Nephron progenitor cell (in vitro differentiated cells): ENCODE data around the gene EPHB4.
"Not testable (repeated sequence)": the region's sequence is repeated elsewhere in the genome, so short reads cannot be mapped to it uniquely, and the experiment has no call there.

Experiments
- DNase-seq: peaks from one replicate; pipeline ENCODE4 v3.0.0; 2021
- H3K27ac Mint-ChIP-seq: 2 replicates; pipeline ENCODE4 v1.8.0; 2021; ENCODE audit warnings: mild to moderate bottlenecking, moderate library complexity, mixed read lengths
- H3K27me3 Mint-ChIP-seq: 2 replicates; pipeline ENCODE4 v1.8.0; 2021; ENCODE audit warnings: mild to moderate bottlenecking, low read depth, mixed read lengths; ENCODE audit not compliant: poor library complexity
- H3K36me3 Mint-ChIP-seq: 2 replicates; pipeline ENCODE4 v1.8.0; 2021; ENCODE audit warnings: low read depth, mixed read lengths
- H3K4me1 Mint-ChIP-seq: 2 replicates; pipeline ENCODE4 v1.8.0; 2021; ENCODE audit warnings: mixed read lengths
- H3K4me3 Mint-ChIP-seq: 2 replicates; pipeline ENCODE4 v1.8.0; 2021; ENCODE audit warnings: mild to moderate bottlenecking, moderate library complexity, mixed read lengths
- H3K9me3 Mint-ChIP-seq: 2 replicates; pipeline ENCODE4 v1.8.0; 2021; ENCODE audit warnings: mild to moderate bottlenecking, moderate library complexity, mixed read lengths
- CTCF ChIP-seq: fragments of 200-600 bp; sonication (generic); IDR thresholded peaks from 2 replicates; pipeline ENCODE4 v1.5.0; 2021; ENCODE audit warnings: antibody characterized with exemption

EPHB4 gene

GRCh38 chr7:100811480-100811879 is 15.8 kb downstream of the EPHB4 start:
- H3K9me3 Mint-ChIP-seq = no peaks in the 10 kb centered on the region
- H3K4me3 Mint-ChIP-seq = no peak overlapping the region
- peak overlapping the region; percentile 80 for H3K27ac Mint-ChIP-seq
- TF ChIP-seq CTCF = no peak
- H3K36me3 Mint-ChIP-seq = peaks cover 74% of the 10 kb centered on the region
- no peaks in the 10 kb centered on the region for H3K4me1 Mint-ChIP-seq
- no peak for DNase-seq
- no peaks in the 10 kb centered on the region for H3K27me3 Mint-ChIP-seq

GRCh38 chr7:100808354-100808875 is 18.9 kb downstream of the EPHB4 start:
- Mint-ChIP-seq H3K27me3 (no peaks in the 10 kb centered on the region), H3K36me3 (peaks cover 82% of the 10 kb centered on the region), H3K4me1 (peaks cover 11% of the 10 kb centered on the region), H3K4me3 (no peak overlapping the region), H3K9me3 (no peaks in the 10 kb centered on the region), H3K27ac (no peak overlapping the region)
- DNase-seq = no peak
- TF ChIP-seq CTCF = no peak

- Mint-ChIP-seq H3K4me1 (peaks cover 18% of the 10 kb centered on the region), H3K36me3 (peaks cover 80% of the 10 kb centered on the region)
- not testable (repeated sequence) for H3K27ac Mint-ChIP-seq, H3K27me3 Mint-ChIP-seq, H3K9me3 Mint-ChIP-seq, DNase-seq, H3K4me3 Mint-ChIP-seq
Measured at GRCh38 chr7:100806883-100807282, 20.4 kb downstream of the EPHB4 start.

GRCh38 chr7:100806276-100806675 is 21.0 kb downstream of the EPHB4 start:
- H3K27ac Mint-ChIP-seq = no peak overlapping the region
- DNase-seq = no peak
- TF ChIP-seq CTCF = no peak
- H3K4me1 Mint-ChIP-seq = peaks cover 18% of the 10 kb centered on the region
- H3K9me3 Mint-ChIP-seq = no peaks in the 10 kb centered on the region
- no peak overlapping the region for H3K4me3 Mint-ChIP-seq
- peaks cover 77% of the 10 kb centered on the region for H3K36me3 Mint-ChIP-seq
- H3K27me3 Mint-ChIP-seq = no peaks in the 10 kb centered on the region

- TF ChIP-seq CTCF = no peak
- no peak overlapping the region for H3K4me3 Mint-ChIP-seq
- DNase-seq = no peak
- H3K27me3 Mint-ChIP-seq = no peaks in the 10 kb centered on the region
- no peaks in the 10 kb centered on the region for H3K9me3 Mint-ChIP-seq
- no peak overlapping the region for H3K27ac Mint-ChIP-seq
- H3K36me3 Mint-ChIP-seq = peaks cover 65% of the 10 kb centered on the region
- H3K4me1 Mint-ChIP-seq = peaks cover 18% of the 10 kb centered on the region
Measured at GRCh38 chr7:100804681-100805431, 22.5 kb downstream of the EPHB4 start.

- Mint-ChIP-seq H3K9me3 (no peaks in the 10 kb centered on the region), H3K4me1 (peaks cover 18% of the 10 kb centered on the region), H3K27ac (peak overlapping the region; percentile 74), H3K36me3 (peaks cover 55% of the 10 kb centered on the region), H3K27me3 (no peaks in the 10 kb centered on the region), H3K4me3 (peak overlapping the region; percentile 42)
- DNase-seq = peak; percentile 70
- no peak for TF ChIP-seq CTCF
Measured at GRCh38 chr7:100803398-100804161, 23.7 kb downstream of the EPHB4 start.
